ENCODE data around the gene TTC33. TPM values are rescaled to one million over a fixed set of nuclear protein-coding genes. Genes with fewer than 3 reads are reported as not detected.
A peak's percentile ranks its signal among the peaks of the same experiment; 100 is the strongest.

The TTC33 gene
- total RNA-seq, 2 donors from 2014 or later = 13.5 to 19.3 TPM

- Mint-ChIP-seq H3K4me1 (no peaks in the 10 kb centered on the region), H3K27me3 (ENCODE audit: insufficient read depth) (peaks cover 4% of the 10 kb centered on the region), H3K36me3 (ENCODE audit: low read depth) (no peaks in the 10 kb centered on the region), H3K27ac (no peak overlapping the region), H3K4me3 (no peak overlapping the region), H3K9me3 (no peaks in the 10 kb centered on the region)
- Histone ChIP-seq H3K9ac (ENCODE audit: extremely low read depth, low read length, poor library complexity, severe bottlenecking) (no peak overlapping the region), H3K36me3 (ENCODE audit: control insufficient read depth, insufficient read depth, low read length) (no peaks in the 10 kb centered on the region), H3K4me3 (ENCODE audit: low read length) (no peak overlapping the region), H3K9me3 (ENCODE audit: control insufficient read depth, low read length) (no peaks in the 10 kb centered on the region), H3K27ac (ENCODE audit: low read depth, low read length) (no peak overlapping the region), H3K27me3 (ENCODE audit: control insufficient read depth, insufficient read depth, low read length, poor library complexity, severe bottlenecking) (peaks cover 5% of the 10 kb centered on the region), H3K4me1 (ENCODE audit: control insufficient read depth, insufficient read depth, low read length) (no peaks in the 10 kb centered on the region)
- WGBS, 2 experiments (ENCODE audit: insufficient coverage in 1 of 2, insufficient read length in 1 of 2) = 14 to 50% methylated on average over 2 to 7 of the region's 8 CpGs
- TF ChIP-seq, protein P1, sequence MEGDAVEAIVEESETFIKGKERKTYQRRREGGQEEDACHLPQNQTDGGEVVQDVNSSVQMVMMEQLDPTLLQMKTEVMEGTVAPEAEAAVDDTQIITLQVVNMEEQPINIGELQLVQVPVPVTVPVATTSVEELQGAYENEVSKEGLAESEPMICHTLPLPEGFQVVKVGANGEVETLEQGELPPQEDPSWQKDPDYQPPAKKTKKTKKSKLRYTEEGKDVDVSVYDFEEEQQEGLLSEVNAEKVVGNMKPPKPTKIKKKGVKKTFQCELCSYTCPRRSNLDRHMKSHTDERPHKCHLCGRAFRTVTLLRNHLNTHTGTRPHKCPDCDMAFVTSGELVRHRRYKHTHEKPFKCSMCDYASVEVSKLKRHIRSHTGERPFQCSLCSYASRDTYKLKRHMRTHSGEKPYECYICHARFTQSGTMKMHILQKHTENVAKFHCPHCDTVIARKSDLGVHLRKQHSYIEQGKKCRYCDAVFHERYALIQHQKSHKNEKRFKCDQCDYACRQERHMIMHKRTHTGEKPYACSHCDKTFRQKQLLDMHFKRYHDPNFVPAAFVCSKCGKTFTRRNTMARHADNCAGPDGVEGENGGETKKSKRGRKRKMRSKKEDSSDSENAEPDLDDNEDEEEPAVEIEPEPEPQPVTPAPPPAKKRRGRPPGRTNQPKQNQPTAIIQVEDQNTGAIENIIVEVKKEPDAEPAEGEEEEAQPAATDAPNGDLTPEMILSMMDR (conservative IDR thresholded peaks at IDR 0.05) = peak; percentile 93
- peak; percentile 94 for DNase-seq
Observed at GRCh38 chr5:40688127-40688761, 67.5 kb downstream of the TTC33 start.

GRCh38 chr5:40687321-40687720, 68.4 kb downstream of the TTC33 start:
- Histone ChIP-seq H3K36me3 (ENCODE audit: control insufficient read depth, insufficient read depth, low read length) (no peaks in the 10 kb centered on the region), H3K4me1 (ENCODE audit: control insufficient read depth, insufficient read depth, low read length) (no peaks in the 10 kb centered on the region), H3K4me3 (ENCODE audit: low read length) (no peak overlapping the region), H3K27ac (ENCODE audit: low read depth, low read length) (no peak overlapping the region), H3K27me3 (ENCODE audit: control insufficient read depth, insufficient read depth, low read length, poor library complexity, severe bottlenecking) (peaks cover 14% of the 10 kb centered on the region), H3K9ac (ENCODE audit: extremely low read depth, low read length, poor library complexity, severe bottlenecking) (no peak overlapping the region), H3K9me3 (ENCODE audit: control insufficient read depth, low read length) (no peaks in the 10 kb centered on the region)
- DNase-seq = no peak
- Mint-ChIP-seq H3K27ac (no peak overlapping the region), H3K4me3 (no peak overlapping the region), H3K9me3 (no peaks in the 10 kb centered on the region), H3K4me1 (no peaks in the 10 kb centered on the region), H3K36me3 (ENCODE audit: low read depth) (no peaks in the 10 kb centered on the region), H3K27me3 (ENCODE audit: insufficient read depth) (peaks cover 13% of the 10 kb centered on the region)
- TF ChIP-seq, protein P1 (conservative IDR thresholded peaks at IDR 0.05) = no peak
- WGBS, 2 experiments (ENCODE audit: insufficient coverage in 1 of 2, insufficient read length in 1 of 2) = 90 to 100% methylated on average over 2 to 7 of the region's 7 CpGs

DNA sequence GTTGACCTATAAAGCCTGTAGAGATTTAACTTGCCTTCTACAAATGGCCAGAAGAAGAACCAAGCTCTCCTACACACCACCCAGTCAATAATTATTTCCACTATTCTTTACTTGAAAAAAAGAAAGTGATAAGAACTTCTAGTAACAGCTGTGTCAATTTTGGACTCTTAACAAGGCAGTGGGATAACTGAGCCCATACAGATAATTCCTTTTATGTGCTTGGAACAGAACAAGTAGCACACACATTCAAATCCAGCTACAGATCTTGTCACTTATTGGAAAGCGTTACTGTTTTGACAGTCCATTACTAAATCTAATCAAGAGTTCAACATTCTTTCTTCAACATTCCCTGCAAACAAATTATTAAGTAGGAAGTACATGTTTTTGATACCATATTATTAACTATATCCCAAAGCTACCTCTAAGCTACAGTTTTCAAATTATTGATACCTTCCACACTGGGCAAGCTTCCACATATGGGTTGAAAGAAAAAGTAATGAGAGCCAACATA, 69.7 kb downstream of the TTC33 start:
- H3K27ac ChIP-seq (ENCODE audit: low read depth, low read length) = no peak overlapping the region
- no peaks in the 10 kb centered on the region for H3K4me1 ChIP-seq (ENCODE audit: control insufficient read depth, insufficient read depth, low read length)
- no peak overlapping the region for H3K27ac Mint-ChIP-seq
- DNase-seq = no peak
- peaks cover 26% of the 10 kb centered on the region for H3K27me3 Mint-ChIP-seq (ENCODE audit: insufficient read depth)
- no peaks in the 10 kb centered on the region for H3K36me3 ChIP-seq (ENCODE audit: control insufficient read depth, insufficient read depth, low read length)
- no peaks in the 10 kb centered on the region for H3K36me3 Mint-ChIP-seq (ENCODE audit: low read depth)
- H3K9ac ChIP-seq (ENCODE audit: extremely low read depth, low read length, poor library complexity, severe bottlenecking) = no peak overlapping the region
- peaks cover 27% of the 10 kb centered on the region for H3K27me3 ChIP-seq (ENCODE audit: control insufficient read depth, insufficient read depth, low read length, poor library complexity, severe bottlenecking)
- WGBS, 2 experiments (ENCODE audit: insufficient coverage in 1 of 2, insufficient read length in 1 of 2) = 96% methylated on average over 1 of the region's 1 CpG; no CpG with 5 or more reads in 1 of the 2 experiments
- no peak overlapping the region for H3K4me3 ChIP-seq (ENCODE audit: low read length)
- TF ChIP-seq, protein P1 (conservative IDR thresholded peaks at IDR 0.05) = no peak
- H3K4me1 Mint-ChIP-seq = peaks cover 5% of the 10 kb centered on the region
- H3K4me3 Mint-ChIP-seq = no peak overlapping the region
- H3K9me3 ChIP-seq (ENCODE audit: control insufficient read depth, low read length) = no peaks in the 10 kb centered on the region
- H3K9me3 Mint-ChIP-seq = no peaks in the 10 kb centered on the region

All from endodermal cell (in vitro differentiated cells).